HepG2 (cell line): ENCODE data around the gene AGAP1. TPM values are rescaled to one million over a fixed set of nuclear protein-coding genes. Genes with fewer than 3 reads are reported as not detected.

Experiments
- ATAC-seq: fragments of 200-7000 bp; cut with Tn5 transposase; 3 replicates; pipeline ENCODE4 v1.9.1; 2020; ENCODE audit warnings: mild to moderate bottlenecking, moderate library complexity
- BruUV-seq: library from RNA; stranded (reverse); fragments of 400-500 nt; replicated peaks from 2 replicates; lab custom pipeline; 2021; lab: Mats Ljungman, UMichigan
- CTCF ChIA-PET: fragments of 300-600 bp; formaldehyde crosslinking; extraction: SDS; loops from one replicate; lab custom pipeline; 2021; ENCODE audit warnings: low total read pairs, inconsistent platforms, low intra/inter-chr PET ratio; lab: Yijun Ruan, JAX
- POLR2A ChIA-PET: fragments of 350-600 bp; sonication (Branson Sonifier 250); formaldehyde crosslinking; loops from one replicate; lab custom pipeline; 2020; ENCODE audit warnings: antibody characterized with exemption, inconsistent platforms; lab: Yijun Ruan, JAX
- DNase-seq: peaks from one replicate; pipeline ENCODE4 v3.0.0-alpha.2; 2015; ENCODE audit warnings: low spot score
- FAIRE-seq: peaks from 3 replicates; lab custom pipeline; 2011; peaks lifted over from hg19 to GRCh38; lab: Jason Lieb, UNC
- H2AFZ ChIP-seq: one replicate; pipeline ENCODE4 v1.6.1; 2011; ENCODE audit warnings: low read length, inconsistent platforms
- H3K27ac ChIP-seq: fragments of 300-600 bp; 3 replicates; pipeline ENCODE4 v1.8.0; 2011; ENCODE audit warnings: mixed run types, mild to moderate bottlenecking, mixed read lengths, low read length, inconsistent platforms; ENCODE audit not compliant: insufficient read depth; ENCODE audit errors: extremely low read length
- H3K27me3 ChIP-seq, 2 experiments: fragments of 200-600 bp in 1 of 2; 2 replicates in 1 of 2; 3 replicates in 1 of 2; pipeline versions ENCODE4 v1.6.0 to v1.8.0; 2011; ENCODE audit warnings: low read length in 2 of 2, mild to moderate bottlenecking in 2 of 2, moderate library complexity in 2 of 2, inconsistent platforms in 1 of 2; ENCODE audit not compliant: insufficient read depth in 2 of 2, control insufficient read depth in 1 of 2
- H3K36me3 ChIP-seq, 2 experiments: fragments of 200-600 bp in 1 of 2; replicated peaks in 1 of 2; 2 replicates in 1 of 2; 3 replicates in 1 of 2; pipeline versions ENCODE4 v1.5.1 to v1.8.0; 2011; ENCODE audit warnings: low read length in 2 of 2, inconsistent platforms in 1 of 2; ENCODE audit not compliant: insufficient read depth in 2 of 2, control insufficient read depth in 1 of 2
- H3K4me1 ChIP-seq: 2 replicates; pipeline ENCODE4 v1.5.1; 2012; ENCODE audit warnings: low read length, inconsistent platforms; ENCODE audit not compliant: insufficient read depth
- H3K4me2 ChIP-seq: 2 replicates; pipeline ENCODE4 v1.6.0; 2011; ENCODE audit warnings: low read depth, low read length, inconsistent platforms
- H3K4me3 ChIP-seq, 3 experiments: fragments of 200-600 bp in 1 of 3; sonication (generic), shearing (Covaris generic) in 1 of 3; replicated peaks in 1 of 3; 2 replicates each; pipeline ENCODE4 v1.5.1; 2011 to 2016; ENCODE audit warnings: low read length in 3 of 3, inconsistent platforms in 2 of 3, low read depth in 2 of 3, mild to moderate bottlenecking in 2 of 3, control low read depth in 1 of 3, mixed read lengths in 1 of 3; ENCODE audit not compliant: insufficient read depth in 1 of 3
- H3K79me2 ChIP-seq: one replicate; pipeline ENCODE4 v1.6.1; 2011; ENCODE audit warnings: low read length, inconsistent platforms; ENCODE audit not compliant: insufficient read depth
- H3K9ac ChIP-seq: 2 replicates; pipeline ENCODE4 v1.6.0; 2011; ENCODE audit warnings: mild to moderate bottlenecking, low read depth, low read length, inconsistent platforms; ENCODE audit not compliant: insufficient read depth
- H3K9me3 ChIP-seq: 2 replicates; pipeline ENCODE4 v1.5.1; 2012; ENCODE audit warnings: mild to moderate bottlenecking, low read length
- H4K20me1 ChIP-seq: 2 replicates; pipeline ENCODE4 v1.6.0; 2011; ENCODE audit warnings: inconsistent platforms, mild to moderate bottlenecking, low read length, moderate library complexity; ENCODE audit not compliant: insufficient read depth
- CAMTA2 ChIP-seq: sonication (generic); formaldehyde crosslinking; IDR thresholded peaks from 2 replicates; pipeline ENCODE4 v1.4.0; 2020; ENCODE audit warnings: mild to moderate bottlenecking, missing genetic modification reagents, borderline replicate concordance
- CEBPG ChIP-seq: IDR thresholded peaks from 2 replicates; pipeline ENCODE4 v1.6.1; 2016
- DNMT3B ChIP-seq: conservative IDR thresholded peaks from 2 replicates; pipeline ENCODE4 v1.6.1; 2016; ENCODE audit warnings: missing biosample characterization, control low read depth
- JDP2 ChIP-seq: sonication (generic); formaldehyde crosslinking; IDR thresholded peaks from 2 replicates; pipeline ENCODE4 v1.8.1; 2022; ENCODE audit warnings: missing genetic modification reagents, borderline replicate concordance
- KDM2A ChIP-seq: sonication (generic); formaldehyde crosslinking; IDR thresholded peaks from 2 replicates; pipeline ENCODE4 v1.4.0; 2020; ENCODE audit warnings: low read depth, missing genetic modification reagents, borderline replicate concordance
- MED13 ChIP-seq: sonication (generic); formaldehyde crosslinking; IDR thresholded peaks from 2 replicates; pipeline ENCODE4 v1.5.0; 2020; ENCODE audit warnings: missing genetic modification reagents
- NR2F1 ChIP-seq, 2 experiments: fragments of 450-650 bp in 1 of 2; formaldehyde crosslinking in 1 of 2; IDR thresholded peaks; 2 replicates each; pipeline versions ENCODE4 v1.5.0 to v1.6.1; 2016 to 2020; ENCODE audit warnings: mild to moderate bottlenecking in 1 of 2, missing compliant biosample characterization in 1 of 2, missing genetic modification reagents in 1 of 2, moderate library complexity in 1 of 2
- POLR2AphosphoS5 ChIP-seq: IDR thresholded peaks from 2 replicates; pipeline ENCODE4 v1.6.1; 2012; ENCODE audit warnings: low read depth, low read length
- TP53 ChIP-seq: sonication (generic); formaldehyde crosslinking; conservative IDR thresholded peaks from 2 replicates; pipeline ENCODE4 v1.4.0; 2020; ENCODE audit warnings: missing genetic modification reagents
- XBP1 ChIP-seq: sonication (generic); formaldehyde crosslinking; IDR thresholded peaks from 2 replicates; pipeline ENCODE4 v1.5.0; 2020; ENCODE audit warnings: missing genetic modification reagents
- ZBTB21 ChIP-seq: sonication (generic); formaldehyde crosslinking; IDR thresholded peaks from 2 replicates; pipeline ENCODE4 v1.4.0; 2020; ENCODE audit warnings: missing genetic modification reagents
- ZFP90 ChIP-seq: sonication (generic); formaldehyde crosslinking; IDR thresholded peaks from 2 replicates; pipeline ENCODE4 v1.8.0; 2022; ENCODE audit warnings: missing genetic modification reagents, mild to moderate bottlenecking, inconsistent platforms, borderline replicate concordance
- ZNF274 ChIP-seq: sonication (generic); formaldehyde crosslinking; IDR thresholded peaks from 2 replicates; pipeline ENCODE4 v1.5.1; 2020; ENCODE audit warnings: mild to moderate bottlenecking, missing genetic modification reagents
- ZNF446 ChIP-seq: sonication (generic); formaldehyde crosslinking; IDR thresholded peaks from 2 replicates; pipeline ENCODE4 v1.5.0; 2020; ENCODE audit warnings: mild to moderate bottlenecking, missing genetic modification reagents
- ZNF788 ChIP-seq: sonication (generic); formaldehyde crosslinking; IDR thresholded peaks from 2 replicates; pipeline ENCODE4 v1.5.0; 2020; ENCODE audit warnings: mild to moderate bottlenecking, missing genetic modification reagents, borderline replicate concordance
- ZNF891 ChIP-seq: sonication (generic); formaldehyde crosslinking; IDR thresholded peaks from 2 replicates; pipeline ENCODE4 v1.5.0; 2020; ENCODE audit warnings: mild to moderate bottlenecking, missing genetic modification reagents
- WGBS: methylation state at CpG from one replicate; pipeline ENCODE4 v1.1.6; 2017; ENCODE audit warnings: low lambda C conversion rate; 5-methylcytosine and 5-hydroxymethylcytosine counted together
- in situ Hi-C: cut with HindIII; loops from 2 replicates; pipeline ENCODE4 v1.10.0; 2017; ENCODE audit warnings: low pct_unique_long_range_greater_than_20kb; ENCODE audit not compliant: extremely low pct_ligation_motif_present
- intact Hi-C: fragments of 100-400 bp; cut with micrococcal nuclease; formaldehyde crosslinking; loops from one replicate; pipeline ENCODE4 v1.10.0; 2022; ENCODE audit not compliant: unreplicated experiment
- polyA plus RNA-seq, 8 experiments: library from polyadenylated mRNA; depleted of rRNA in 3 of 8; stranded (reverse) in 7 of 8; unstranded in 1 of 8; fragments of >200 nt; fragmentation: Illumina TruSeq in 4 of 8; extraction: Trizol in 4 of 8; gene quantifications; 2 replicates each; pipeline versions ENCODE4 v1.2.1 to v1.2.3, GENCODE V29; 2011 to 2016; ENCODE audit warnings: low read depth in 4 of 8, missing spikeins in 1 of 8, mixed read lengths in 1 of 8; ENCODE audit not compliant: insufficient read depth in 1 of 8
- total RNA-seq, 5 experiments: library from RNA; depleted of rRNA; stranded (reverse); fragments of >200 nt; fragmentation: Illumina TruSeq; extraction: Trizol; gene quantifications; 2 replicates each; pipeline ENCODE4 v1.2.3, GENCODE V29; 2016; ENCODE audit warnings: low read depth in 1 of 5
- TF ChIP-seq, protein P1 (sequence below): IDR thresholded peaks from 2 replicates; pipeline ENCODE4 v1.6.1; 2016; ENCODE audit warnings: low read depth
- TF ChIP-seq, protein P2 (sequence below): IDR thresholded peaks from 2 replicates; pipeline ENCODE4 v1.6.1; 2016; ENCODE audit warnings: missing biosample characterization, missing genetic modification reagents, low read depth

AGAP1 gene
- total and polyA plus RNA-seq, 2 of the 13 experiments (the other 11 are each of a cell fraction or from before 2014, with no cell fraction given): 21.2 to 32.7 TPM

DNA sequence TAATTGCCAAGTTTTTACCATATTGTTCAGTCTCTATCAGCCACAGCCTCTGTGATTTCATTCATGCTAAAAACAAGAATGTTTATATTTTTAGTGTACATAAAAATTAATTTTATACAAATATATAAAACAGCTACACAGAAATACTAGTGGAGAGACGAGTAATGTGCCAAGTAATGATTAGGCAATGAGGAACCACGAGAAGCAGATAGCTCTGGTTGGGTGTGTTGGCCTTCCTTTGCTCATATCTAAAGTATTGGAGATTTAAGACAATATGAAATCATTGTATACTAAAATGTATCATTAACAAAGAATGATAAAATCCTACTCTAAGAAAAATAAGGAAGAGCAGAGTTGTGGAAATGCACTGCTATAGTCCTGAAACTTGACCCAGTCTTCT lies 326.7 kb downstream of the AGAP1 start:
- Histone ChIP-seq H3K4me1 (no peaks in the 10 kb centered on the region), H3K27me3 (no peaks in the 10 kb centered on the region), H3K9me3 (no peaks in the 10 kb centered on the region), H2AFZ (no peak overlapping the region), H3K27ac (no peak overlapping the region), H4K20me1 (no peaks in the 10 kb centered on the region), H3K9ac (no peak overlapping the region), H3K36me3 (peaks cover 2 to 20% of the 10 kb centered on the region in 2 experiments; a peak in 4 of 5 replicates), H3K4me2 (no peak overlapping the region), H3K79me2 (no peaks in the 10 kb centered on the region), H3K4me3 (no peak overlapping the region)
- no peak for FAIRE-seq
- ChIA-PET POLR2A (no interaction called here), CTCF (no interaction called here)
- in situ Hi-C loops (no loop called here), intact Hi-C loops (no loop called here)
- BruUV-seq: no TSS peak
- ATAC-seq: no peak
- DNase-seq: no peak
- WGBS: 90% methylated on average over 2 of the region's 2 CpGs
- TF ChIP-seq DNMT3B (no peak), XBP1 (CRISPR knock-in tag) (no peak), ZNF891 (CRISPR knock-in tag) (no peak), CEBPG (CRISPR knock-in tag) (no peak), TP53 (CRISPR knock-in tag) (no peak), POLR2AphosphoS5 (no peak), ZFP90 (no peak), ZBTB21 (no peak), NR2F1 (CRISPR knock-in tag; IDR thresholded peaks at IDR 0.05) (no peak), MED13 (CRISPR knock-in tag) (no peak), KDM2A (CRISPR knock-in tag) (no peak), ZNF274 (CRISPR knock-in tag) (no peak), ZNF446 (CRISPR knock-in tag) (no peak), ZNF788 (CRISPR knock-in tag) (no peak), CAMTA2 (CRISPR knock-in tag) (no peak), JDP2 (no peak)
- TF ChIP-seq, protein P1, sequence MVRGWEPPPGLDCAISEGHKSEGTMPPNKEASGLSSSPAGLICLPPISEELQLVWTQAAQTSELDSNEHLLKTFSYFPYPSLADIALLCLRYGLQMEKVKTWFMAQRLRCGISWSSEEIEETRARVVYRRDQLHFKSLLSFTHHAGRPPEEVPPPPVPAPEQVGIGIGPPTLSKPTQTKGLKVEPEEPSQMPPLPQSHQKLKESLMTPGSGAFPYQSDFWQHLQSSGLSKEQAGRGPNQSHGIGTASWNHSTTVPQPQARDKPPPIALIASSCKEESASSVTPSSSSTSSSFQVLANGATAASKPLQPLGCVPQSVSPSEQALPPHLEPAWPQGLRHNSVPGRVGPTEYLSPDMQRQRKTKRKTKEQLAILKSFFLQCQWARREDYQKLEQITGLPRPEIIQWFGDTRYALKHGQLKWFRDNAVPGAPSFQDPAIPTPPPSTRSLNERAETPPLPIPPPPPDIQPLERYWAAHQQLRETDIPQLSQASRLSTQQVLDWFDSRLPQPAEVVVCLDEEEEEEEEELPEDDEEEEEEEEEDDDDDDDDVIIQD (CRISPR knock-in tag): no peak
- TF ChIP-seq, protein P2, sequence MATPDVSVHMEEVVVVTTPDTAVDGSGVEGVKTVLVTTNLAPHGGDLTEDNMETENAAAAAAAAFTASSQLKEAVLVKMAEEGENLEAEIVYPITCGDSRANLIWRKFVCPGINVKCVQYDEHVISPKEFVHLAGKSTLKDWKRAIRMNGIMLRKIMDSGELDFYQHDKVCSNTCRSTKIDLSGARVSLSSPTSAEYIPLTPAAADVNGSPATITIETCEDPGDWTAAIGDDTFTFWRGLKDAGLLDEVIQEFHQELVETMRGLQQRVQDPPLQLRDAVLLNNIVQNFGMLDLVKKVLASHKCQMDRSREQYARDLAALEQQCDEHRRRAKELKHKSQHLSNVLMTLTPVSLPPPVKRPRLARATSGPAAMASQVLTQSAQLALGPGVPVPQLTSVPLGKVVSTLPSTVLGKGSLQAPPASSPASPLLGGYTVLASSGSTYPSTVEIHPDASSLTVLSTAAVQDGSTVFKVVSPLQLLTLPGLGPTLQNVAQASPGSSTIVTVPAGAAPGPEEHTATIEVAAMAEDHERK: no peak
